SK-N-SH (cell line): ENCODE results near the gene CD74. TPM values are rescaled to one million over a fixed set of nuclear protein-coding genes. Genes with fewer than 3 reads are reported as not detected.

Experiments used
- CTCF ChIA-PET: fragments of 300-600, 350-600 bp; formaldehyde crosslinking; extraction: SDS; loops from one replicate; lab custom pipeline; 2021; lab: Yijun Ruan, JAX
- POLR2A ChIA-PET: fragments of 350-600 bp; sonication (Branson Sonifier 250); formaldehyde crosslinking; extraction: SDS; loops from one replicate; lab custom pipeline; 2020; ENCODE audit warnings: antibody characterized with exemption, inconsistent platforms; lab: Yijun Ruan, JAX
- DNase-seq: peaks from one replicate; pipeline ENCODE4 v3.0.0; 2012
- H2AFZ ChIP-seq: fragments of 200-600 bp; sonication (generic); 2 replicates; pipeline ENCODE4 v1.8.1; 2016; ENCODE audit warnings: antibody characterized with exemption, mild to moderate bottlenecking, low read depth
- H3F3A ChIP-seq: fragments of 200-600 bp; sonication (generic); replicated peaks from 2 replicates; pipeline ENCODE3; 2016; ENCODE audit warnings: antibody characterized with exemption, mild to moderate bottlenecking; ENCODE audit not compliant: insufficient read depth
- H3K27ac ChIP-seq, 2 experiments: fragments of 200-500 bp in 1 of 2; fragments of 200-600 bp in 1 of 2; sonication (Bioruptor generic) in 1 of 2; sonication (generic), shearing (Covaris generic) in 1 of 2; 2 replicates each; pipeline versions ENCODE4 v1.5.1 to v1.6.1; 2014 to 2016; ENCODE audit warnings: low read depth in 2 of 2, inconsistent platforms in 1 of 2, low read length in 1 of 2, mild to moderate bottlenecking in 1 of 2, mixed read lengths in 1 of 2
- H3K27me3 ChIP-seq: fragments of 200-600 bp; sonication (generic), shearing (Covaris generic); 2 replicates; pipeline ENCODE4 v1.6.1; 2016; ENCODE audit warnings: mixed run types; ENCODE audit not compliant: insufficient read depth
- H3K36me3 ChIP-seq, 2 experiments: fragments of 200-500 bp in 1 of 2; fragments of 200-600 bp in 1 of 2; sonication (Bioruptor generic) in 1 of 2; sonication (generic) in 1 of 2; replicated peaks in 1 of 2; 2 replicates each; pipeline versions ENCODE3 to v1.5.1; 2014 to 2016; ENCODE audit warnings: low read length in 1 of 2, mild to moderate bottlenecking in 1 of 2; ENCODE audit not compliant: insufficient read depth in 2 of 2, control insufficient read depth in 1 of 2
- H3K4me1 ChIP-seq, 2 experiments: fragments of 200-500 bp in 1 of 2; fragments of 200-600 bp in 1 of 2; sonication (Bioruptor generic) in 1 of 2; sonication (generic), shearing (Covaris generic) in 1 of 2; 2 replicates each; pipeline versions ENCODE4 v1.5.1 to v1.6.1; 2014 to 2016; ENCODE audit warnings: low read depth in 1 of 2, low read length in 1 of 2, mixed run types in 1 of 2; ENCODE audit not compliant: insufficient read depth in 2 of 2, control insufficient read depth in 1 of 2
- H3K4me2 ChIP-seq: fragments of 200-600 bp; sonication (generic), shearing (Covaris generic); 2 replicates; pipeline ENCODE4 v1.6.1; 2017; ENCODE audit warnings: mixed run types
- H3K4me3 ChIP-seq, 2 experiments: fragments of 200-500 bp in 1 of 2; fragments of 200-600 bp in 1 of 2; sonication (Bioruptor generic) in 1 of 2; sonication (generic), shearing (Covaris generic) in 1 of 2; 2 replicates each; pipeline versions ENCODE4 v1.5.1 to v1.8.1; 2014 to 2016; ENCODE audit warnings: low read depth in 2 of 2, inconsistent platforms in 1 of 2, low read length in 1 of 2, mild to moderate bottlenecking in 1 of 2, mixed read lengths in 1 of 2, moderate library complexity in 1 of 2
- H3K79me2 ChIP-seq: fragments of 200-600 bp; sonication (generic); 2 replicates; pipeline ENCODE4 v1.8.1; 2017; ENCODE audit warnings: mild to moderate bottlenecking; ENCODE audit not compliant: insufficient read depth
- H3K9ac ChIP-seq: fragments of 200-600 bp; sonication (generic); 2 replicates; pipeline ENCODE4 v1.6.1; 2017; ENCODE audit warnings: mixed run types
- H3K9me2 ChIP-seq: fragments of 200-600 bp; sonication (generic); 2 replicates; pipeline ENCODE4 v1.6.1; 2017; ENCODE audit warnings: mixed run types
- H3K9me3 ChIP-seq: fragments of 200-600 bp; sonication (generic); 2 replicates; pipeline ENCODE4 v1.6.1; 2017; ENCODE audit warnings: mixed run types, mild to moderate bottlenecking, moderate library complexity
- H4K20me1 ChIP-seq: fragments of 200-600 bp; sonication (generic); 2 replicates; pipeline ENCODE4 v1.6.1; 2017; ENCODE audit warnings: mild to moderate bottlenecking, mixed run types; ENCODE audit not compliant: insufficient read depth
- FOSL2 ChIP-seq: IDR thresholded peaks from 2 replicates; pipeline ENCODE4 v1.4.0; 2012; ENCODE audit warnings: low read depth, mild to moderate bottlenecking, moderate library complexity, borderline replicate concordance
- SMC3 ChIP-seq: IDR thresholded peaks from 2 replicates; pipeline ENCODE4 v1.6.1; 2012; ENCODE audit warnings: low read depth, low read length, improper control_type of control experiment
- TAF1 ChIP-seq: IDR thresholded peaks from 2 replicates; pipeline ENCODE4 v1.6.1; 2012; ENCODE audit warnings: low read depth, mild to moderate bottlenecking, low read length, moderate library complexity, borderline replicate concordance
- WGBS: methylation state at CpG from one replicate; pipeline ENCODE4 v1.1.6; 2017; ENCODE audit warnings: low lambda C conversion rate; 5-methylcytosine and 5-hydroxymethylcytosine counted together
- polyA plus RNA-seq, 3 experiments: library from polyadenylated mRNA; depleted of rRNA; stranded (reverse); fragments of >200 nt; gene quantifications; 2 replicates each; pipeline ENCODE4 v1.2.3, GENCODE V29; 2012

Gene CD74
- polyA plus RNA-seq, 1 of the 3 experiments (the other 2 are of a cell fraction), result 0.26 TPM

GRCh38 chr5:150352244-150353031, 60.3 kb downstream of the CD74 start:
- no peaks in the 10 kb centered on the region for H3K27me3 ChIP-seq
- no peaks in the 10 kb centered on the region for H4K20me1 ChIP-seq
- WGBS, result 78% methylated on average over 6 of the region's 6 CpGs
- H3K9ac ChIP-seq, result no peak overlapping the region
- peaks cover 4% of the 10 kb centered on the region for H3F3A ChIP-seq
- H3K4me1 ChIP-seq, result peaks cover 3 to 16% of the 10 kb centered on the region in 2 experiments; a peak in 2 of 4 replicates
- no peaks in the 10 kb centered on the region for H3K9me3 ChIP-seq
- POLR2A ChIA-PET, result no interaction called here
- no peak overlapping the region for H3K27ac ChIP-seq
- DNase-seq, result no peak
- no peaks in the 10 kb centered on the region for H3K9me2 ChIP-seq
- CTCF ChIA-PET, result interaction anchor here (1.2 to 7.1 kb wide), 7 partner anchors 10 to 222 kb away, joined by 3 to 109 read pairs (median 7); no protein-coding TSS in a partner anchor
- TF ChIP-seq FOSL2 (no peak), TAF1 (no peak), SMC3 (no peak)
- no peaks in the 10 kb centered on the region for H3K36me3 ChIP-seq
- no peak overlapping the region for H2AFZ ChIP-seq
- H3K4me3 ChIP-seq, result no peak overlapping the region
- H3K4me2 ChIP-seq, result no peak overlapping the region
- H3K79me2 ChIP-seq, result no peaks in the 10 kb centered on the region

Other genes starting within 250 kb of the CD74 start
- 0.23 and 0.26 TPM in 2 replicates for gene CDX1, start 246.1 kb downstream of the CD74 start, polyA plus RNA-seq (2012; rRNA removed)
- gene SLC6A7, start 222.8 kb downstream of the CD74 start, polyA plus RNA-seq (2012; rRNA removed), result not detected in 2 replicates
- gene CAMK2A, start 123.1 kb downstream of the CD74 start, polyA plus RNA-seq (2012; rRNA removed), result 0.05 and 0.10 TPM in 2 replicates
- gene ARSI, start 110.0 kb downstream of the CD74 start, polyA plus RNA-seq (2012; rRNA removed), result 0.03 and 0.20 TPM in 2 replicates
- 21.9 and 33.0 TPM in 2 replicates for gene TCOF1, start 55.2 kb downstream of the CD74 start, polyA plus RNA-seq (2012; rRNA removed)
- 10,227 and 11,441 TPM in 2 replicates for gene RPS14, start 36.8 kb upstream of the CD74 start, polyA plus RNA-seq (2012; rRNA removed)
- 29.2 and 33.8 TPM in 2 replicates for gene NDST1, start 95.2 kb upstream of the CD74 start, polyA plus RNA-seq (2012; rRNA removed)
- gene SYNPO, start 227.8 kb upstream of the CD74 start, polyA plus RNA-seq (2012; rRNA removed), result 3.0 and 5.1 TPM in 2 replicates
- 0.26 and 0.41 TPM in 2 replicates for gene MYOZ3, start 248.3 kb upstream of the CD74 start, polyA plus RNA-seq (2012; rRNA removed)